NCI-H510A (cell line): ENCODE measurements around the gene HCFC1.

ENCODE experiments used
- DNase-seq: peaks from one replicate; lab custom pipeline; 2025; lab: John Stamatoyannopoulos, UW

Gene HCFC1

DNA sequence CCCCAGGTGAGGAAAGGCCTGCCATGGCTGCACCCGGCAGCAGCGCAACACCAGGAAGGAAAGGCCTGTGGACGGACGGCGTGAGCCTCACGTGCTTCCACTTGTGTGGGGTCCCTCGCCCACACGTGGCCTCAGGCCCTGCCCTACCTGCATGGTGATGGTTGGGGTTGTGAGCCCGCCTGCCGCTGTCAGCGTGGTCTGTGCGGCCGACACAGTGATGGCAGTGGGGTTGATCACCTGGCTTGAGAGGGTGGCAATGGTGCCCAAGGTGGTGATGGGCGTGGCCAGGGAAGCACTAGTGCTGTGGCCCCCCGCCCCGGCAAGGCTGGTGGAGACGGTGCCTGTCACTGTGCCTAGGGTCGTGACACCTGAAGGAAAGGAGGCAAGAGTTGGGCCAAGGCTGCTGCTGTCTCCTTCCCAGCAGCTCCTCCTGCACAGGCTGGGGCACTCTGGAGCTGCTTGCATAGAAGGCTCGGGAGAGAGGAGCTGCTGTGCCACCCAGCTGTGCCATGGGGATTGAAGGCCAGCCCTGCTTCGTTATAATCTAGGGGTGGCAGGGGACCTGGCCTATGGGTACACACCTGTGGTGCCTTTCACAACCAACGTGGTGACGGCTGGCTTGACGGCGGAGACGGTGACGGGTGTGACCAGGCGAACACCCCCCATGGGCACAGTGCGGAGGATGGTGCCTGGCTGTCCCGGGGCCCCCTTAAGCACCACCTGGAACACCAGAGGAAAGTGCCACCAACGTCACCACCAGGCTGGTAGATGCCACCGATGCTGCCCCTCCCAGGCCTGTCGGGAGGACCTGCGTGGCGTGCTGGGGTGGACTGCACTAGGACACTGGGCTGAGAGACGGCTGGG lies 15.3 kb downstream of the HCFC1 start:
- DNase-seq = no peak

DNA sequence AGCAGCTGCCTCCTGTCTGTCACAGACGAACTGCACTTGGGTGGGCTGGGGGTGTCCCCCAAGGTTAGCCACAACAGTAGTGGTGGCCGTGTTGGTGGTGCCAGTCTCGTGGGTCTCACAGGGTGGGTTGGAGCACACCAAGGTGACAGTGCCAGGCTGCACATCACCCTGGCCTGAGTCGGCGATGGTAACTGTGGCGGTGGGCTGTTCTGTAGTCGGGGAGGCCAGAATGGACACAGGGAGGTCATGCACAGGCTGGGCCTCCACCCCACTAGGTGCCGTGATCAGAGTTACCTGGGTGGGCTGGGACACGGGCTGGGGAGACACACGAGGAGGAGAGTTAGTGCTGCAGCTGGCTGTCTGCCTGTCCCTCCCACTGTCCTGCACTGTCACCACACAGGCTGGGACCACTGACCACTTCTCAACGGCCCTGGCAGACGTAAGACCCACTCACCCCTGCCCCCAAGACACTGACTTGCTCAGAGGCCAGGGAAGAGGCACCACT lies 16.3 kb downstream of the HCFC1 start:
- no peak for DNase-seq

DNA sequence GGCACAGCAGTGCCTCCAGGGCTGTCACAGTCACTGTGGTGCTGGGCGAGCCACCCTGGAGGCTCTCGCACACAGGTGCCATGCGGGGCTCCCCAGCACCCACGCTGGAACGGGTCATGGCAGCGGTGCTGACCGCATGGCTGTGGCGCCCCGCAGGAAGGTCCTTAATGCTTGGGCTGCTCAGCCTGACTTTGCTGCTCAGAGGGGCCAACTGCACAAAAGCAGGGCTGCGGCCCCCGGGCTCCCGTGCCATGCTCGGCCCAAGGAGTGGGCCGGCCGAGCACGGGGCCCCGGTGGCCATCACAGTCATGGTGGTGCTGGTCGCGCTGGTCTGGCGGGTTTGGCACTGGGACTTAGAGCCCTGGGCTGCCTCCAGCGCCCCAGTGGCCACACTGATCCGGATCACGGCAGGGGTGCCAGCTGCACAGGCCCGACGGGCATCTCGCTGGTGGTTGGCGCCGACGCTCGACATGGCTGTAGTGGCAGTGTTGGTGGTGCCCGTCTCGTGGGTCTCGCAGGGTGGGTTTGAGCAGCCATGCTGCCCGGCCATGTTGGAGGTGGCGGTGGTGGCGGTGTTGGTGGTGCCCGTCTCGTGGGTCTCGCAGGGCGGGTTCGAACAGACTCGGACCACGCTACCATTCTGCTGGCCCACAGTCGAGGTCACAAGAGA lies 16.9 kb downstream of the HCFC1 start:
- no peak for DNase-seq

DNA sequence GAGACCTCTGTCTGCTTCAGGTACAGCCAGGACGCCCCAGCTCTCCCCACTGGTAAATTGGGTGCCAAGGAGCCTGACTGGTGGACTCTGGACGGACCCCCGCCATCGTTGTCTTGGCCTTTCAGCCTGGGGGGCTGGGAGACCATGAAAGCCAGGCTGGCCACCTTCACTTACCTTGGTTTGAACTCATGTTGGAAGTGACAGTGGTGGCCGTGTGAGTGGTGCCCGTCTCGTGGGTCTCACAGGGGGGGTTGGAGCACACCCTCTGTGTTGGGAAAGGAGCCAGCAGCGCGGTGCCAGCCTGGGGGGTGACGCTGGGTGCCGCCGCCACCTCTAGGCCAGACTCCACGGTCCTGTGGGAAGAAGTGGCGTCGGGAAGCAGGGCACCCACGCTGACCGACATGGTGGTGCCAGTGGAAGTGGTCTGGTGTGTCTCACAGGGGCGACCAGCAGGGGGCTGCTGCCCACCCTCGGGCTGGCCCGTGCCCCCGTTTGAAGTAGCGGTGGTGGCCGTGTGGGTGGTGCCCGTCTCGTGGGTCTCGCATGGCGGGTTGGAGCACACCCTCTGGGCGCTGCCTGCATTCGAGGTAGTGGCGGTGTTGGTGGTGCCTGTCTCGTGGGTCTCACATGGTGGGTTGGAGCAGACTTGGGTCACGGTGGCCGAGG lies 17.6 kb downstream of the HCFC1 start:
- no peak for DNase-seq

DNA sequence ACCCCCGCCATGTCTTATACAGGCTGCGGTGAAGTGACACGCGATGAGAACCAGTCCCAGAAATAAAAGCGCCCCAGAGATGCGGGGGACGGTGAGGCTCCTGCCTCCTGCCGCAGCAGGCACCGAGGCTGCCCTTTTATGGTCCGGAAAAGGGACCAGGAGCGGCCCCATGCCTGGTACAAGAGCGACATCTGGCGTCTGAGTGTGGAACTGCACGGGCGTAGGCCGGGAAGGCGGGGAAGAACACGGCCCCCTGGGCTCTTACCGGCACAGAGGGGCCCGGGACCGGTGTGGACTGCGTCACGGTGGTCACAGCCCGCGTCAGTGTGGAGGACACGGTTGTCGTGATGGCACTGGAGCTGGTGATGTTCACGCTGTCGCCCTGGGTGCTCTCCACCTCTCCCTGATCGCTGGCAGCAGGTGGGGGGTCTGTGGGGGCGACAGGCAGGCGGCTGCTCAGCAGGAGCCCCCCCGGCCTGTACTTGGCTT lies 18.2 kb downstream of the HCFC1 start:
- no peak for DNase-seq

DNA sequence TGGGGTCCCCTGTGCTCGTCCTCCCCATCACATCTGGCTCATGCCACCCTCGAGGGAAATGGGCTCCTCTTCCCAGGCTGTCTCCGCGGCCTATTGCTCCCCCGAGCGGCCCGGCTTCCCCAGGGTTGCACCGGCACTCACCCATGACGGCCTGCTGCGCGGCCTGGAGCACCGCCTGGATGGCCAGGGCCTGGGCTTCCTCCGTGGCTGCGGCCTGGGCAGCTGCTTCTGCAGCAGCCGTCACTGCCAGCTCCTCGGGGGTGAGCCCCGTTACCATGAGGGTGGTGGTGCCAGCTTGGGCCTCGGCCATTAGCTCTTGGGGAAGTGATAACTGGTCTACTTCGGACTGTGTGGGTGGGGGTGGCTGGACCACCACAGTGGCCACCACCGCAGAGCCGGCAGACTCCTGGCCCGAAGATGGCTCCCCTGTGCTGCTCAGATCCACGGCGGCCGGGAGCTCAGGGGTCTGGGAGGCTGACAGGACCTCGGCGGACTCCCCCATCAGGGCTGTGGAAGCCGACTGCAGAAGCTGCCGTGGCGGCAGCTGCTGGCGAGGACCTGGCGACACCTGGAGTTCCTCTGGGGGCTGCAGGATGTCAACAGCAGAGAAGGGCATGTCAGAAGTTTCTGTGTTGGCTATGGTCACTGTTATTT lies 19.1 kb downstream of the HCFC1 start:
- DNase-seq = no peak

DNA sequence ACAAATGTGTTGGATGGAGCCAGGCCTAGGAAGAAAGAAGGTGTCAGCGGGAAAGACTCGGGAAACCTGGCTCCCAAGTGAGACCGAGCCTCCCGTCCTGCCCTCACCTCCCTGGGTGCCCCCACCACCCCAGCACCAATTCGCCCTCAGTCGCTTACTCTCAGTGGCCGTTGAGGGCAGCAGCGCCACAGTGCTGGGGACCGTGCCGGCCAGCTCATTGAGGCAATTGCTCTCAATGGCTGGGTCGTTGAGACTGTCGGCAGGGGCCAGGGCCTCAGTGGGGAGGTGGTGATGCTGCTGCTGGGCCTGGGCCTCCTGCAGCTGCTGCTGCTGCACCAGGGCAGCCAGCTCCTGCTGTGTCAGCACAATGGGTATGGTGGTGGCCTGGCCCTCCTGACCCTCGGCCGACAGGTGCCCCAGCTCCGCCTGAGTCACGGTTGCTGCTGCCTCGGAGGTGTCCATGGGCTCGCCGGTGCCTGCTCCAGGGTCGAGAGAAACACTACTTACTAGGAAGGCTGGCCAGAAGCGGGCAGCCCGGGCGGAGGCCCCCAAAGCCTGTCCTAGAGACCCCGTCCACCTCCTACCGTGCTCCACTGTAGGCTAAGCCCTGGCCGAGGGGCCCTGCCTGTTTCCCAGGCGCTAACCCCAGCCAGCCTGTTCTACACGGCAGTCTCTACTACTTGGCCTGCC lies 19.8 kb downstream of the HCFC1 start:
- no peak for DNase-seq

DNA sequence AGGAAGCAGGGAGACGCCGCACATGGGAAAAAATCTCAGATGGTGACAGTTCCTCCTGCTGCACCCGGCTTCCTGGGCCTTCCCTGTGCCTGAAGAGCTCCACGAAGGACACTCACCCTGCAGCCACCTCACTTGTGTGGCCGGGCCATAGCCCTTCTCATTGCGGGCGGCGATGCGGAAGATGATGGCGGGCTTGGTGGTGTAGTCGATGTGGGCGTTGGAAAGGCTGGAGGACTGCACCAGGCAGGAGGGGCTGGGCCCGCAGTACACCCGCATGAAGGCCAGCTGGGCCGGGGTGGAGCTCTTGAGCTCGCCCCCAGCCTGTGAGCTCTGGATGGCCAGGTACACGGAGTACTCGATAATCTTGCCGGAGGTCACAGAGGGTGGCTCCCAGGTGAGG lies 21.5 kb downstream of the HCFC1 start:
- DNase-seq = no peak

DNA sequence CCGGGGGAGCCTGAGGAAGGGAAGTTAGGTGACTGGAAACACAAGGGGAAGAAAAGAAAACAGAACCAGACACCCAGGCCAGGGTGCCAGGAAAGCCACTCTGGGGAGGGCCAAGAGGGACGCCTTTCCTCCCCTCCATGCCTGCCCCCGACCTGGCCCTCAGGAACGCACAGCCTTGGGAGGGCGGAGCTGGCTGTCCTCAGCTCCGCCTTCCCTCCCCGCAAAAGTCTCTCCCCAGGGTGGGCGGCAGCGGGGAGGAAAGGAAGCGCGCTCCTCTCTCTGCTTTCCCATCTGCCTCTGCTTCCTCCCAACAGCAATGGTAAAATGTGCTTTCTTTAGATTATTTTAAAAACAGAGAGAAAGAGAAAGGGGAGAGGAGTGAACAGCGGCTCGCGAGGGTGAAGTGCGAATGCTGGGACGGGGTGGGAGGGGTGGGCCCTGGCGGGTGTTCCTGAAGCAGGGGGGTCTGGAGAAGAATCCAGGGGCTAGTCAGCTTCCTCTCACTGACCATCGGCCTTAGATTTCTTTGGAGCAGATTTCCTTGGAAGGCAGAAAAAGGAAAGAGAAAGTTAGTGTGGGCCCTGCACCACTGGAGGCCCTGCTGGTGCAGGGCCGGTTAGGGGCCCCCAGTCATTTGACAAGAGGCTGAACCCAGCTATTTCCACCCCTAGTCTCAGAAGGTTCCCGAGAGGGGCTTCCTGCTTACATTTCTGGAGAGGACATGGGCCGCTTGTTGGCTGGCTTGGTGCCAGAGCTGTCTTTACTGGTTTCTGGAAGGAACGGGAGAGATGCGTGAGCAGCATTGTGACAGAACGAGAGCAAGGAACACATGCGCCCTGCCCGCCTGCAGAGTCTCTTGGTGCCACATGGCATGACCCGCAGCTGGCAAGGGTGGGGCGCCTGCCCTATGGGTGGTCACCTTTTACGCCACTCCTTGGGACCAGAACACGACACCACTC lies 22.5 kb downstream of the HCFC1 start:
- DNase-seq = no peak

DNA sequence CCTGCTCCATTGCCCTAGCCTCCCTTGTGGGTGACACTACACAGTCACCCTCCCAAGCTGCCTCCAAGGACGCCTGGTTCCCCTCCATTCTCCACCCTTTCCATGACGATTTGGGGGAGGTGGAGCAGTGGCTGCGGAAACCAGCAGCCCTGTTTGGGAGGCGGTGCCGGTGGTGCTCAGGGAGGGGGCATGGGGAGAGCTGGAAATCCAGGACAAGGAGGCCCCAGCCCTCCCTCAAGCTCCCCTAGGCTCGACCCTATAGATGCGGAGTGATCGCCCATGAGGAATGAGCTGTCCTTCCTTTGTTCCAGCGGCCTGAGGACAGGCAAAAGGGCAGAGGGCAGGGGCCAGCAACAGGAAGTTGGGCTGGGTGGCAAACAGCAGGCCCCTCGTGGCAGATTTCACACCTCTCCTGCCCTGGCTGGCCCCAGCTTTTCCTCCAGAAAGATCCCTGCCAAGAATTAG lies 23.6 kb downstream of the HCFC1 start:
- no peak for DNase-seq

DNA sequence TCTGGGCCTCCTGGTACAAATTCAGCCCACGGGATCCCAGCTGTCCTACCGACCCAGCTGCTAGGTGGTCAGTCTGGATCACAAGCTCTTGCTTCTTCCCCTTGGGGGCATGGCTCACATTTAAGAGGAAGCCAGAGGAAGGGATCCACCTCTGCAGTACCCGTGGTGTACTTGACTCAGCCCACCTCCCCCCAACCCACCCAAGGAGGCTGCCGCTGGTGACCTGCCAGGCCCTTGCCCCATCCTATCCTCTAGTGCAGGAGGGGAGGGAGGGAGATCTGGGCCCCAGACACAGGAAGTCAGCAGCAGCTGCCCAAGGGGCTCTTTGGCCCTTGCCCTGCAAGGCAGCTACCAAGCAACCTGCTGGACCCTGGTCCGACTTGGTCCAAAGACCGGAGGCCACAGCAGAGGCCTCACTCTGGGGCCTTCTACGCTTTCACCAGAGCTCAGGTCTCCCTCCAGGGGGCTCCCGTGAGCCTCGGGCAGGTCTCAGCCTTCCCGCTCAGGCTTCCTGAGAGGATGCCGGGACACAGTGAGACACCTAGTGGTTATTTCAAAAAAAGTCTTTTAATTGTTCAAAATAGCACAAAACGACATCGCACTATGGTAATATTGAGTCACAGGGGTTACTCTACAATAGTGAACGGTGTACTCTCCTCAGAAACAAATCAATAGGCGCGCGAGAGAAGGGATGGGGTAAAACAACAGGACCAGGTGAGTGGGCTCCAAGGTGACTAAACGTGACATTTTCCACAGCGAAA lies 24.4 kb downstream of the HCFC1 start:
- DNase-seq = peak; percentile 53

DNA sequence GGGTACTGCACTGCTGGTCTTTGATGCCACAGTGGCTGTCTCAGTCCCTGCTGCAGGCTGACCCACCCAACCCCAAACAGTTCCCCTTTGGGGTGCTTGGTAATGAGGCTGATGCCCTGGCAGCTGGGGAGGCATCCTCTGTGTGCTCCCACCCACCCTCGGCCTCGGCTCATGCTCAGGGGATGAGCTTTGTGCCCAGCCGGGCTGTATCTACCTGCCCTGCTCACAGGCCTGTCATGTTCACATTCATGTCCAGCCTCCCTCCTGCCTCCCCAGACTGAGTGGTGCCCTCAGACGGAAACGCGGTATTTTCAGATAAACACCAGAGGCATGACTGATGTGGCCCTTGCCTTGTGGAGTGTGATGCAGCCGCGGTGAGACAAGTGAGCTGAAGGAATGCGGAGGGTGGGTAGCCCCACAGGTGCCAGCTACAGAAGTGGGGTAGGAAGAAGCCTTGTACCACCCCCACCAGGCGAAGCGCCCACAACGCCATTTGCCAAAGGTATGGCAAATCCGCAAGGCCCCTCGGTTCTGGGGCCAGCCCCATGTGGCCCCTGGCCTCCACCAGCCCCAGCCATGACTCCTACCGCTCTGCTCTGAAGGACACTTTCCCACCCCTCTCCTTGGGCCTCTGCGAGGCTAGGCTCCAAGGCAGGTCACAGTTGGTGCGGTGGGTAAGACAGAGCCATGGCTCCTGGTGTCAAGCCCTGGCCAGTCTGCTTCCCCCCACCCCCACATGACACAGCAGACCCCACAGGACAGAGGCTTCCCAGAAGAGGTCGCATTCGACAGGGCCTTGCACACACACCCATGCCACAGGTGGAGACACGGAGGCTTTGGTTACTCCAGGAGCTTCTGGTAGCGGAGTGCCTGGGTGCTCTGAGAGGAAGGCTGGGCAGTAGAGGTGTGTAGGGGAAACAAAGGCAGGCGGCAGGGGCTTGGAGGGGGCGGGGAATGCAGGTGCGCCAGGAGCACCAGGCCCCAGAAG lies 25.4 kb downstream of the HCFC1 start:
- DNase-seq = no peak

DNA sequence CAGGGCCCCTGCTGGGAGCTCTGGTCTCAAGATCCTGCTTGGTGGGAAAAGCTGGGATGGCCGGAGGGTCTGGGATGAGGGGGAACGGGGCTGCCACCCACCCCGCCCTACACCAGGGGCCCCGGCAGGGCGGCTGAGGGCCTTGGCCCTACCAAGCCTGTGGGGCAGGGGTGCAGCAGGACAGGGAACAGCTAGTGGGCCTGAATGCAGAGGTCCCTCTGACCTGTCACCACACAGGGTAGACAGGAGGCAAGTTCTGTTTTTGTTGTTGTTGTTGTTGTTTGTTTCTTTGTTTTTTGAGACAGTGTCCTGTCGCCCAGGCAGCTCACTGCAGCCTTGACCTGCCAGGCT lies 26.8 kb downstream of the HCFC1 start:
- no peak for DNase-seq

DNA sequence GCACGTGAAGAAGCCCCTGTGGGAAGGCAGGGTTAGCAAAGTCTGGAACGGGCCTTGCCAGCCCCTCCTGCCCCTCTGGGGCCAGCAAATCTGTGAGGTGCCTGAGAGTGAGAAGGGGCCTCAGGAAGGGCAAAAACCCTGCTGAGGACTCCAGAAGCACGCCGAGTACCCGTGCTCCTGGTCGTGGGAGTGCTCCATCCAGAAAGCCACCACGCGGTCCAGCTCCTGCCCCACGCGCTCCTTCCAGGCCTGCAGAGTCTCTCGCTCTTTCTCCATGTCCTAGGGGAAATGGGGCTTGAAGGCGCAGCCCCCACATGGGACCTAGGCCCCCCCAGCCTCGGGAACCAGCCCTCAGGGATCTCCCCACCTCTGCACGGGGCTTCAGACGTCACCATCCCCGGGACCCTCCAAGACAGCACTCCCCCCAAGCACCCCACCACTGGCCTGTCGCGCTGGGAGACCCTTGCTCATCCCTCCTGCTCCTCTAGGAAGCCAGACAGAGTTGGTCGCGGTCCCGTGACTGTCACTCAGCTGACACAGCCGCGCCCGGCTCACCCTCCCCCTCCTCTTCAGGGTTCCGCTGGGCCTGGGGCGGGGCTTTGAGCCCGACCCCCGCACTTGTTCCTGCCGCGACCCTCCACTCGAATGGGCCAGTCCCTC lies 27.3 kb downstream of the HCFC1 start, which contains the start of gene RENBP:
TSS of gene RENBP (minus strand) at position 504 of the 660 bp plus-strand sequence. CDS start at position 471, 33 bp downstream.
- DNase-seq = no peak

DNA sequence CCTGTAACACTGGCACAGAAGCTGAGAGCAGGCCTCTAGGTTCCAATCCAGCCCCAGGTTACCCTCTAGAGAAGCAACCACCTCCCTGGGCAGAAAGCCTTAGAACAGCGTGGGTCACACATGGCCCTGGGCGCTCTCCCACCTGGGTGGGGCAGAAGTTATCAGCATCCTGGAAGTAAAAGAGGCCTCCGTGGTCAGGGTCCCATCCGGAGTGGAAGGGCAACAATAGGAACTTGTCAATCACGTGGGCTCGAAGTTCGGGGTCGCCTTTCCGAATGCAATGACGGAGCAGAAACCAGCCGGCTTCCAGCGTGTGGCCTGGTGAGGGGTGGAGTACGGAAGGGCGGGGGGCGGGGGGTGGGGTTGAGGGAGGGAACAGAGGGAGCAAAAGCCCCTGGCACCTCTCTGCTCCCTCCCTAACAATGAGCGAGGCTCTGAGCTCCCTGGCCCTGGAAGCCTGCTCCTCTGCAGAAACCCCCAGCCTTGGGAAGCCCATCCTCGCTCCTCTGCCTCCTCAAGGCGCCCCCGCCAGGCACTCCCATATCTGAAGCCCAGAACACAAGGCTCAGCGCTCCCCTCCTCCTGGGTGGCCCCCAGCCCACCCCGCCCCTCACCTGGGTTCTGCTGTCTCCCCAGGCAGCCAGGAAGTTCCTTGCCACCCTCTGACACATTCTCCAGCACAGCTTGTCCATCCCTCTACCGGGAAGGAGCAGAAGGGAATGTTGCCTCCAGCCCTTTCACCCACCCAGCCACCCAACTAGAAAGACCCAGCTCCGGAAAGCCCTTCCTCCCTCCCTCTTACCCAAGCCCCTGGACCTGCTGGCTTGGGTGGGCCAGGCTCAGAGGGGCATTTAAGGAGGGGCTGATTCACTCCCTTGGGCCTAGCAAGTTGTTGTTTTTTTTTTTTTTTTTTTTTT lies 30.0 kb downstream of the HCFC1 start:
- DNase-seq = no peak

DNA sequence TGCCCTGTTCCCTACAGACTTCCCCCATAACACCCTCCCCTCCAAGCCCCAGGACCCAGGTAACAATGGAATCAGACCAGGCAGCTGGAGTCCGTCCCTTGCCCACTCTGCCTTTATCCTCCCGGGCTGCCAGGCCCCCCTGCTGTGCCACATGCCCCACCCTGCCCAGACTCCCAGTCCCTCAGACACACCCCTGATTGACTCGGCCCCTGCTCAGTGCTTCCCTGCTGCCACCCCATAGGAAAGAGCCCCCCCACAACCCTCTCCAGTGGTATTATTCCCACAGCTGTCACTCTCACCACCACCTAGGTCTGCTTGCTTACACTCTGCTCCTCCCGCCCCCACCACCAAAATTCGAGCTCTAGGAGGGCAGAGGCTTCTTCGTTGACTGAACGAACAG lies 32.0 kb downstream of the HCFC1 start:
- no peak for DNase-seq
